ENCODE results near the gene GCNA. TPM values are rescaled to one million over a fixed set of nuclear protein-coding genes. Genes with fewer than 3 reads are reported as not detected.

The GCNA gene
- total and polyA plus RNA-seq, 10 of the 15 experiments (the other 5 are each of a cell fraction or from before 2014, with no cell fraction given): 0.37 to 1.6 (median 0.90) TPM

GRCh38 chrX:71660562-71661416 lies 82.6 kb downstream of the GCNA start:
- Histone ChIP-seq H3K27ac (ENCODE audit: control insufficient read depth, insufficient read depth) (no peak overlapping the region), H3K9ac (ENCODE audit: control insufficient read depth, insufficient read depth, low read length) (no peak overlapping the region), H3K9me3 (replicated peaks; ENCODE audit: control insufficient read depth, insufficient read depth, low read length) (no peaks in the 10 kb centered on the region), H3K36me3 (ENCODE audit: control insufficient read depth in 2 of 2, insufficient read depth in 2 of 2, low read length in 1 of 2) (no peaks in the 10 kb centered on the region), H4K20me1 (ENCODE audit: control insufficient read depth, insufficient read depth) (no peaks in the 10 kb centered on the region), H3K27me3 (replicated peaks in 1 of 2; ENCODE audit: control insufficient read depth in 2 of 2, insufficient read depth in 2 of 2, low read length in 1 of 2) (no peaks in the 10 kb centered on the region), H3K4me2 (ENCODE audit: control insufficient read depth, insufficient read depth) (no peak overlapping the region), H3K79me2 (ENCODE audit: control insufficient read depth, insufficient read depth, low read length) (no peaks in the 10 kb centered on the region), H3K4me3 (no peak overlapping the region), H3K4me1 (ENCODE audit: control insufficient read depth, insufficient read depth, low read length) (peaks cover 5% of the 10 kb centered on the region), H2AFZ (ENCODE audit: control insufficient read depth, low read depth, low read length) (no peak overlapping the region)
- RAD21 ChIA-PET (ENCODE audit: unreplicated experiment): no interaction called here
- BruUV-seq (replicated peaks): no TSS peak
- CTCF ChIA-PET: interaction anchor here (0.5 kb wide), 1 partner anchor 9 kb away, joined by 3 read pairs; no protein-coding TSS in a partner anchor
- POLR2A ChIA-PET: no interaction called here
- WGBS (ENCODE audit: insufficient coverage, insufficient replicate concordance, low lambda C conversion rate, missing lambda C conversion rate): 47% methylated on average over 22 of the region's 22 CpGs
- FAIRE-seq (no peak), DNase-seq (ENCODE audit: low read depth, low spot score) (no peak), ATAC-seq (no peak)
- in situ Hi-C loops (cut with MboI) (loop anchor here (25.0 kb wide), 2 partner anchors 202 to 873 kb away; no protein-coding TSS in a partner anchor), intact Hi-C loops (cut with micrococcal nuclease; ENCODE audit: unreplicated experiment) (no loop called here)
- SMC1A ChIA-PET (ENCODE audit: uncharacterized antibody, unreplicated experiment): no interaction called here
- TF ChIP-seq, protein P1, sequence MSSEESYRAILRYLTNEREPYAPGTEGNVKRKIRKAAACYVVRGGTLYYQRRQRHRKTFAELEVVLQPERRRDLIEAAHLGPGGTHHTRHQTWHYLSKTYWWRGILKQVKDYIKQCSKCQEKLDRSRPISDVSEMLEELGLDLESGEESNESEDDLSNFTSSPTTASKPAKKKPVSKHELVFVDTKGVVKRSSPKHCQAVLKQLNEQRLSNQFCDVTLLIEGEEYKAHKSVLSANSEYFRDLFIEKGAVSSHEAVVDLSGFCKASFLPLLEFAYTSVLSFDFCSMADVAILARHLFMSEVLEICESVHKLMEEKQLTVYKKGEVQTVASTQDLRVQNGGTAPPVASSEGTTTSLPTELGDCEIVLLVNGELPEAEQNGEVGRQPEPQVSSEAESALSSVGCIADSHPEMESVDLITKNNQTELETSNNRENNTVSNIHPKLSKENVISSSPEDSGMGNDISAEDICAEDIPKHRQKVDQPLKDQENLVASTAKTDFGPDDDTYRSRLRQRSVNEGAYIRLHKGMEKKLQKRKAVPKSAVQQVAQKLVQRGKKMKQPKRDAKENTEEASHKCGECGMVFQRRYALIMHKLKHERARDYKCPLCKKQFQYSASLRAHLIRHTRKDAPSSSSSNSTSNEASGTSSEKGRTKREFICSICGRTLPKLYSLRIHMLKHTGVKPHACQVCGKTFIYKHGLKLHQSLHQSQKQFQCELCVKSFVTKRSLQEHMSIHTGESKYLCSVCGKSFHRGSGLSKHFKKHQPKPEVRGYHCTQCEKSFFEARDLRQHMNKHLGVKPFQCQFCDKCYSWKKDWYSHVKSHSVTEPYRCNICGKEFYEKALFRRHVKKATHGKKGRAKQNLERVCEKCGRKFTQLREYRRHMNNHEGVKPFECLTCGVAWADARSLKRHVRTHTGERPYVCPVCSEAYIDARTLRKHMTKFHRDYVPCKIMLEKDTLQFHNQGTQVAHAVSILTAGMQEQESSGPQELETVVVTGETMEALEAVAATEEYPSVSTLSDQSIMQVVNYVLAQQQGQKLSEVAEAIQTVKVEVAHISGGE (CRISPR knock-in tag; IDR thresholded peaks at IDR 0.05): no peak
- TF ChIP-seq NFIC (IDR thresholded peaks at IDR 0.05; ENCODE audit: low read depth, low read length) (no peak), EP300 (IDR thresholded peaks at IDR 0.05; ENCODE audit: borderline replicate concordance in 1 of 2, control insufficient read depth in 1 of 2, low read depth in 2 of 2, low read length in 2 of 2) (no peak), ZNF384 (IDR thresholded peaks at IDR 0.05; ENCODE audit: borderline replicate concordance, low read depth, low read length) (no peak), JUND (IDR thresholded peaks at IDR 0.05; ENCODE audit: low read depth, low read length) (no peak), DPF2 (IDR thresholded peaks at IDR 0.05) (no peak), CEBPB (IDR thresholded peaks at IDR 0.05; ENCODE audit: borderline replicate concordance in 1 of 2, low read depth in 2 of 2, low read length in 2 of 2) (no peak), CBX3 (IDR thresholded peaks at IDR 0.05; ENCODE audit: borderline replicate concordance, low read depth) (no peak), ZNF217 (IDR thresholded peaks at IDR 0.05) (no peak), ZBED1 (IDR thresholded peaks at IDR 0.05; ENCODE audit: borderline replicate concordance) (no peak), SMARCA5 (IDR thresholded peaks at IDR 0.05) (no peak), MTA2 (IDR thresholded peaks at IDR 0.05; ENCODE audit: low read depth) (no peak), HSF1 (IDR thresholded peaks at IDR 0.05; ENCODE audit: low read depth, low read length) (no peak)
- TF ChIP-seq, protein P2, sequence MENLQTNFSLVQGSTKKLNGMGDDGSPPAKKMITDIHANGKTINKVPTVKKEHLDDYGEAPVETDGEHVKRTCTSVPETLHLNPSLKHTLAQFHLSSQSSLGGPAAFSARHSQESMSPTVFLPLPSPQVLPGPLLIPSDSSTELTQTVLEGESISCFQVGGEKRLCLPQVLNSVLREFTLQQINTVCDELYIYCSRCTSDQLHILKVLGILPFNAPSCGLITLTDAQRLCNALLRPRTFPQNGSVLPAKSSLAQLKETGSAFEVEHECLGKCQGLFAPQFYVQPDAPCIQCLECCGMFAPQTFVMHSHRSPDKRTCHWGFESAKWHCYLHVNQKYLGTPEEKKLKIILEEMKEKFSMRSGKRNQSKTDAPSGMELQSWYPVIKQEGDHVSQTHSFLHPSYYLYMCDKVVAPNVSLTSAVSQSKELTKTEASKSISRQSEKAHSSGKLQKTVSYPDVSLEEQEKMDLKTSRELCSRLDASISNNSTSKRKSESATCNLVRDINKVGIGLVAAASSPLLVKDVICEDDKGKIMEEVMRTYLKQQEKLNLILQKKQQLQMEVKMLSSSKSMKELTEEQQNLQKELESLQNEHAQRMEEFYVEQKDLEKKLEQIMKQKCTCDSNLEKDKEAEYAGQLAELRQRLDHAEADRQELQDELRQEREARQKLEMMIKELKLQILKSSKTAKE (IDR thresholded peaks at IDR 0.05; ENCODE audit: low read depth, poor library complexity, severe bottlenecking): no peak
- TF ChIP-seq, protein P3, sequence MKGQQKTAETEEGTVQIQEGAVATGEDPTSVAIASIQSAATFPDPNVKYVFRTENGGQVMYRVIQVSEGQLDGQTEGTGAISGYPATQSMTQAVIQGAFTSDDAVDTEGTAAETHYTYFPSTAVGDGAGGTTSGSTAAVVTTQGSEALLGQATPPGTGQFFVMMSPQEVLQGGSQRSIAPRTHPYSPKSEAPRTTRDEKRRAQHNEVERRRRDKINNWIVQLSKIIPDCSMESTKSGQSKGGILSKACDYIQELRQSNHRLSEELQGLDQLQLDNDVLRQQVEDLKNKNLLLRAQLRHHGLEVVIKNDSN (IDR thresholded peaks at IDR 0.05; ENCODE audit: borderline replicate concordance, extremely low read length, insufficient read depth, low read depth, low read length): no peak
